NCI-H2081 (cell line): ENCODE data around the gene ARHGAP15.

Experiments used
- DNase-seq, 2 experiments: peaks; one replicate each; lab custom pipeline; 2025; lab: John Stamatoyannopoulos, UW

ARHGAP15 gene

GRCh38 chr2:143169105-143169504 is 39.9 kb downstream of the ARHGAP15 start:
- no peak for DNase-seq

- peak in 1 of 2 experiments; percentile 5 for DNase-seq
Observed at GRCh38 chr2:143171817-143172216, 42.6 kb downstream of the ARHGAP15 start.

GRCh38 chr2:143175438-143175837 is 46.2 kb downstream of the ARHGAP15 start:
- no peak for DNase-seq

GRCh38 chr2:143176606-143177005 is 47.4 kb downstream of the ARHGAP15 start:
- DNase-seq: no peak

- no peak for DNase-seq
Observed at GRCh38 chr2:143177096-143177786, 48.0 kb downstream of the ARHGAP15 start.

- DNase-seq: no peak
Observed at GRCh38 chr2:143181494-143181893, 52.3 kb downstream of the ARHGAP15 start.

GRCh38 chr2:143182649-143183048 is 53.4 kb downstream of the ARHGAP15 start:
- no peak for DNase-seq

- no peak for DNase-seq
Observed at GRCh38 chr2:143183804-143184463, 54.7 kb downstream of the ARHGAP15 start.

GRCh38 chr2:143186876-143187275 is 57.7 kb downstream of the ARHGAP15 start:
- DNase-seq: no peak

- DNase-seq: no peak
Observed at GRCh38 chr2:143190431-143190830, 61.2 kb downstream of the ARHGAP15 start.

- DNase-seq: no peak
Observed at GRCh38 chr2:143192106-143192505, 62.9 kb downstream of the ARHGAP15 start.

- no peak for DNase-seq
Observed at GRCh38 chr2:143192716-143193115, 63.5 kb downstream of the ARHGAP15 start.

GRCh38 chr2:143193121-143193520 is 63.9 kb downstream of the ARHGAP15 start:
- DNase-seq: peak in 1 of 2 experiments; percentile 31

GRCh38 chr2:143195511-143195910 is 66.3 kb downstream of the ARHGAP15 start:
- no peak for DNase-seq

- no peak for DNase-seq
Observed at GRCh38 chr2:143204062-143204461, 74.8 kb downstream of the ARHGAP15 start.

- DNase-seq: peak; percentile 8 to 13
Observed at GRCh38 chr2:143205106-143205764, 76.0 kb downstream of the ARHGAP15 start.

GRCh38 chr2:143209570-143210445 is 80.6 kb downstream of the ARHGAP15 start:
- DNase-seq: no peak

- DNase-seq: no peak
Observed at GRCh38 chr2:143210446-143210819, 81.2 kb downstream of the ARHGAP15 start.

GRCh38 chr2:143217512-143218115 is 88.4 kb downstream of the ARHGAP15 start:
- DNase-seq: no peak

GRCh38 chr2:143218621-143219020 is 89.4 kb downstream of the ARHGAP15 start:
- no peak for DNase-seq

- no peak for DNase-seq
Observed at GRCh38 chr2:143219266-143219665, 90.0 kb downstream of the ARHGAP15 start.

- no peak for DNase-seq
Observed at GRCh38 chr2:143223556-143223955, 94.3 kb downstream of the ARHGAP15 start.
